Erythroblast (primary cell): ENCODE measurements around the gene HNF4A.

Source experiments
- GATA1 ChIP-seq: IDR thresholded peaks from 2 replicates; pipeline ENCODE4 v1.6.1; 2011; ENCODE audit warnings: low read depth, mild to moderate bottlenecking, control low read depth, low read length, moderate library complexity
- POLR2A ChIP-seq: IDR thresholded peaks from 2 replicates; pipeline ENCODE4 v1.6.1; 2011; ENCODE audit warnings: mild to moderate bottlenecking, low read length

- TF ChIP-seq POLR2A (no peak), GATA1 (no peak)
Observed at GRCh38 chr20:44407402-44408184, 52.1 kb downstream of the HNF4A start.
